ENCODE measurements around the gene CARNS1. TPM values are rescaled to one million over a fixed set of nuclear protein-coding genes. Genes with fewer than 3 reads are reported as not detected.

Gene CARNS1
- total and polyA plus RNA-seq, 11 donors = 0.89 to 33.6 (median 6.2) TPM

DNA sequence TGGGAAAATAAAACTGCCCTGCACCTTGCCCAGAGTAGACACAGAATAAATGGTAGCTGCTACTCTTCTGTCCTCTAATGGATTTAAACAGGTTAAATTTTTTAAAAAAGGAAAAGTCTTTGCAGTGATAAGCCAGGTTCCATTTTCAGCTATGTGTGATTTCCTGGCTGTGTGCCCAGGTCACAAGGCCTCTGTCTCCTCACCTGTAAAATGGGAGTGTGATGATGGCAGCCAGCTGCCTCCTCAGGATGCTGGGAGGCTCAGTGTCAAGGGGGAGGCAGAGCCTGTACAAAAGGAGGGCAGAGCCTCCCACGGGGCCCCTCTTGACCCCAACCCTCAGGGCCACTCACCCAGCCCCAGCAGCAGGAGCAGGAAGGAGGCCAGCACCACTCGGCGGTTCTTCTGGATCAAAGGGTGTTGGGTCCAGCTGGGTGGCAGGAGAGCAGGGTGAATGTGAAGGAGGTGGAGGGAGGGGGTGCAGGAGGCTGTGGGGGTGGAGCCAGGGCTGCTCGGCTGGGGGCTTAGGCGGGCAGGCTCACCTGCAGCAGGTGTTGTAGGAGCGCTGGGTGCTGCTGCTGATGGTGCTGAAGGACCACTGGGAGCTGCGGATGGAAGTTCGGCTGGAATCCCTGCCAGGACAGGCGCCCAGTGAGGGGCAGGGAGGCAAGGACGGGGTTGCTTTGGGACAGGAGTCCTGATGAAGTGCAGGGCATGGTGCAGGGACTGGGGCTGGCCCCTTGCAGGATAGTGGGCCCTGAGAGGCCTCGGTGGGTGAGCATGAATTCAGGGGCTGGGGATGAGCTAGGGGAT is 51.7 kb downstream of the CARNS1 start:
- ATAC-seq = no peak
- TF ChIP-seq POLR2A (IDR thresholded peaks at IDR 0.05) = no peak
- TF ChIP-seq, protein P1, sequence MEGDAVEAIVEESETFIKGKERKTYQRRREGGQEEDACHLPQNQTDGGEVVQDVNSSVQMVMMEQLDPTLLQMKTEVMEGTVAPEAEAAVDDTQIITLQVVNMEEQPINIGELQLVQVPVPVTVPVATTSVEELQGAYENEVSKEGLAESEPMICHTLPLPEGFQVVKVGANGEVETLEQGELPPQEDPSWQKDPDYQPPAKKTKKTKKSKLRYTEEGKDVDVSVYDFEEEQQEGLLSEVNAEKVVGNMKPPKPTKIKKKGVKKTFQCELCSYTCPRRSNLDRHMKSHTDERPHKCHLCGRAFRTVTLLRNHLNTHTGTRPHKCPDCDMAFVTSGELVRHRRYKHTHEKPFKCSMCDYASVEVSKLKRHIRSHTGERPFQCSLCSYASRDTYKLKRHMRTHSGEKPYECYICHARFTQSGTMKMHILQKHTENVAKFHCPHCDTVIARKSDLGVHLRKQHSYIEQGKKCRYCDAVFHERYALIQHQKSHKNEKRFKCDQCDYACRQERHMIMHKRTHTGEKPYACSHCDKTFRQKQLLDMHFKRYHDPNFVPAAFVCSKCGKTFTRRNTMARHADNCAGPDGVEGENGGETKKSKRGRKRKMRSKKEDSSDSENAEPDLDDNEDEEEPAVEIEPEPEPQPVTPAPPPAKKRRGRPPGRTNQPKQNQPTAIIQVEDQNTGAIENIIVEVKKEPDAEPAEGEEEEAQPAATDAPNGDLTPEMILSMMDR (IDR thresholded peaks at IDR 0.05) = no peak
- whole genome bisulfite sequencing, 4 donors = 73 to 82% (median 77%) methylated on average over 10 to 11 of the region's 11 CpGs
- no peaks in the 10 kb centered on the region for H3K27me3 ChIP-seq
- peak overlapping the region in 1 of 12 donors; percentile 89 for H3K27ac ChIP-seq
- DNase-seq = no peak
- H3K36me3 ChIP-seq = no peaks in the 10 kb centered on the region
- peak overlapping the region in 1 of 12 donors; percentile 98 for H3K4me3 ChIP-seq
- peaks cover 0 to 48% (median 27%) of the 10 kb centered on the region in 12 donors for H3K4me1 ChIP-seq
- intact Hi-C loops (cut with DNase I) = loop anchor here in 7 of 10 donors (5.0 to 10.0 kb wide), 3 partner anchors 40 to 65 kb away; partner anchors contain the start of genes PPP1CA (in 7 of the 7), TBC1D10C (in 7 of the 7), CDK2AP2 (in 1 of the 7) and PITPNM1 (in 1 of the 7)
- H3K9me3 ChIP-seq = no peaks in the 10 kb centered on the region

DNA sequence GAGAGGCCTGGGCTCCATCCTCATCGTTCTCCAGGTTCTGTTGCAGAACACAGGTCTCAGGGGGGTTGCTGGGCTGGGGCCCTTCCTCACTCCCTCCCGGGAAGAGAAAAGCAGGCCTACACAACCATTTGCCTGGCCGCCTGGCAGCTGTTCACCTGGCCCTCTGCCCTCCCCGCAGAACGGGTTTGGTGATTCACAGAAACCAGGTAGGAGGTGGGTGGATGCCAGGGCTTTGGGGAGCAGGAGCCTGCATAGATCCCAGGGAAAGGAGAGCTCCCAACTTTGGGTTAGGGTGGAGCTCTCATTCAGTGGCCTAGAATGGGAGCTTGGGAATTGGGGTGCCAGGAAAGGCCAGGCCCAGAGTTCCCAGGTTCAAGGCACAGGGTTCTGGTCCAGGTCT is 52.6 kb downstream of the CARNS1 start:
- intact Hi-C loops (cut with DNase I) = loop anchor here (2.0 to 10.0 kb wide), 8 partner anchors 25 to 67 kb away; partner anchors contain the start of genes PPP1CA (in 8 of the 10), TBC1D10C (in 7 of the 10), PITPNM1 (in 2 of the 10) and CDK2AP2 (in 1 of the 10)
- TF ChIP-seq, protein P1 (IDR thresholded peaks at IDR 0.05) = no peak
- no peak for TF ChIP-seq POLR2A (IDR thresholded peaks at IDR 0.05)
- DNase-seq (no peak), ATAC-seq (no peak)
- H3K9me3 ChIP-seq = no peaks in the 10 kb centered on the region
- no peaks in the 10 kb centered on the region for H3K36me3 ChIP-seq
- H3K27me3 ChIP-seq = no peaks in the 10 kb centered on the region
- 21 to 40% (median 30%) methylated on average over 5 of the region's 5 CpGs for WGBS, 4 donors
- H3K27ac ChIP-seq = peak overlapping the region in 9 of 12 donors; percentile 83 to 94 (median 90)
- H3K4me1 ChIP-seq = peaks cover 0 to 48% (median 27%) of the 10 kb centered on the region in 12 donors
- H3K4me3 ChIP-seq = peak overlapping the region in 11 of 12 donors; percentile 56 to 98 (median 85)

DNA sequence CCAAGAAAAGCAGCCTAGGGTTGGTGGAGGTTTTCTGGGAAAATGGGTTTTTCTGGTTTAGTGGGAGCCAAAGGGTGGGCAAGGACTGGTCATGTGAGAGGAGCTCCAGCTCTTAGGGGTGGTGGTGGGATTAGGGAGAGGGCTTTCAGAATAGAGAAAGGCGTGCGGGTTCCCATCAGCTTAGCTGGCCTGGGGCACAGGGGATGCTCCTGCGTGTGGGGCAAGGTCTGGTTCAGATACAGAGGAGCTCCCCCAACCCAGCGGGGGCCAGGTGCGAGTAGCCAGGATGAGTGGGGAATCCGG is 52.9 kb downstream of the CARNS1 start:
- intact Hi-C loops (cut with DNase I) = loop anchor here (2.0 to 10.0 kb wide), 8 partner anchors 26 to 68 kb away; partner anchors contain the start of genes PPP1CA (in 8 of the 10), TBC1D10C (in 7 of the 10), PITPNM1 (in 2 of the 10) and CDK2AP2 (in 1 of the 10)
- ATAC-seq (no peak), DNase-seq (no peak)
- 2 to 8% (median 4%) methylated on average over 6 of the region's 6 CpGs for WGBS, 4 donors
- Histone ChIP-seq H3K9me3 (no peaks in the 10 kb centered on the region), H3K27me3 (no peaks in the 10 kb centered on the region), H3K27ac (peak overlapping the region; percentile 72 to 94 (median 90)), H3K4me3 (peak overlapping the region; percentile 56 to 98 (median 85)), H3K4me1 (peaks cover 0 to 47% (median 27%) of the 10 kb centered on the region in 12 donors), H3K36me3 (no peaks in the 10 kb centered on the region)
- no peak for TF ChIP-seq POLR2A (IDR thresholded peaks at IDR 0.05)
- TF ChIP-seq, protein P1 (IDR thresholded peaks at IDR 0.05) = no peak
